IMR-90 (cell line): ENCODE data around the gene EXOC6B. TPM values are rescaled to one million over a fixed set of nuclear protein-coding genes. Genes with fewer than 3 reads are reported as not detected.

Experiments
- ATAC-seq: fragments of 200-7000 bp; cut with Tn5 transposase; 2 replicates; pipeline ENCODE4 v1.9.1; 2020; ENCODE audit warnings: low read depth, mild to moderate bottlenecking, moderate library complexity
- BruUV-seq: library from RNA; stranded (reverse); fragments of 400-500 nt; replicated peaks from 2 replicates; lab custom pipeline; 2021; lab: Mats Ljungman, UMichigan
- CTCF ChIA-PET: fragments of 300-600 bp; formaldehyde crosslinking; extraction: SDS; loops from one replicate; lab custom pipeline; 2021; ENCODE audit warnings: antibody characterized with exemption; lab: Yijun Ruan, JAX
- POLR2A ChIA-PET: fragments of 300-600 bp; sonication (Branson Sonifier 250); formaldehyde crosslinking; loops from one replicate; lab custom pipeline; 2022; ENCODE audit warnings: antibody characterized with exemption; ENCODE audit not compliant: unreplicated experiment; lab: Charles Lee
- DNase-seq: peaks from one replicate; pipeline ENCODE4 v3.0.0; 2013
- H2AFZ ChIP-seq: replicated peaks from 2 replicates; pipeline ENCODE3; 2013; ENCODE audit warnings: low read length, mild to moderate bottlenecking; ENCODE audit not compliant: poor library complexity
- H2AK5ac ChIP-seq: 2 replicates; pipeline ENCODE4 v1.6.1; 2013; ENCODE audit warnings: low read depth, low read length, inconsistent platforms
- H2AK9ac ChIP-seq: replicated peaks from 2 replicates; pipeline ENCODE3; 2013; ENCODE audit warnings: mild to moderate bottlenecking, low read depth, low read length, moderate library complexity; ENCODE audit not compliant: poor library complexity
- H2BK120ac ChIP-seq: 2 replicates; pipeline ENCODE4 v1.6.1; 2013; ENCODE audit warnings: low read depth, low read length, inconsistent platforms
- H2BK15ac ChIP-seq: 3 replicates; pipeline ENCODE4 v1.6.1; 2013; ENCODE audit warnings: low read depth, low read length, inconsistent platforms
- H2BK20ac ChIP-seq: 2 replicates; pipeline ENCODE4 v1.6.1; 2013; ENCODE audit warnings: low read depth, mild to moderate bottlenecking, inconsistent platforms, low read length, moderate library complexity
- H2BK5ac ChIP-seq: 2 replicates; pipeline ENCODE4 v1.6.1; 2013; ENCODE audit warnings: mild to moderate bottlenecking, low read depth, low read length, inconsistent platforms; ENCODE audit not compliant: poor library complexity, severe bottlenecking
- H3K14ac ChIP-seq: replicated peaks from 2 replicates; pipeline ENCODE4 v1.6.1; 2013; ENCODE audit warnings: low read depth, low read length, inconsistent platforms
- H3K18ac ChIP-seq: 2 replicates; pipeline ENCODE4 v1.6.1; 2013; ENCODE audit warnings: low read depth, low read length, control low read depth
- H3K23ac ChIP-seq: 2 replicates; pipeline ENCODE4 v1.6.1; 2013; ENCODE audit warnings: low read depth, low read length, inconsistent platforms
- H3K27ac ChIP-seq: 2 replicates; pipeline ENCODE4 v1.5.1; 2013; ENCODE audit warnings: mild to moderate bottlenecking, control low read depth, low read length; ENCODE audit not compliant: insufficient read depth
- H3K27me3 ChIP-seq: 2 replicates; pipeline ENCODE4 v1.6.1; 2013; ENCODE audit warnings: low read length; ENCODE audit not compliant: control insufficient read depth, insufficient read depth
- H3K36me3 ChIP-seq: 2 replicates; pipeline ENCODE4 v1.6.1; 2013; ENCODE audit warnings: low read length, mixed read lengths; ENCODE audit not compliant: control insufficient read depth, insufficient read depth
- H3K4ac ChIP-seq: 2 replicates; pipeline ENCODE4 v1.6.1; 2013; ENCODE audit warnings: low read depth, low read length, inconsistent platforms
- H3K4me1 ChIP-seq: 2 replicates; pipeline ENCODE4 v1.6.1; 2013; ENCODE audit warnings: low read length, mixed read lengths; ENCODE audit not compliant: control insufficient read depth, insufficient read depth
- H3K4me2 ChIP-seq: 2 replicates; pipeline ENCODE4 v1.6.1; 2013; ENCODE audit warnings: low read depth, mild to moderate bottlenecking, control low read depth, low read length, moderate library complexity
- H3K4me3 ChIP-seq: 2 replicates; pipeline ENCODE4 v1.5.1; 2013; ENCODE audit warnings: low read depth, mild to moderate bottlenecking, control low read depth, low read length, moderate library complexity; ENCODE audit not compliant: insufficient read depth
- H3K56ac ChIP-seq: 2 replicates; pipeline ENCODE4 v1.6.1; 2013; ENCODE audit warnings: low read length, inconsistent platforms; ENCODE audit not compliant: insufficient read depth; ENCODE audit errors: extremely low read depth
- H3K79me1 ChIP-seq, 2 experiments: 2 replicates each; pipeline ENCODE4 v1.6.1; 2013; ENCODE audit warnings: low read length in 2 of 2, inconsistent platforms in 1 of 2, low read depth in 1 of 2
- H3K9ac ChIP-seq: 2 replicates; pipeline ENCODE4 v1.6.1; 2013; ENCODE audit warnings: low read depth, low read length, control low read depth
- H3K9me1 ChIP-seq: 2 replicates; pipeline ENCODE4 v1.6.1; 2013; ENCODE audit warnings: low read length, inconsistent platforms; ENCODE audit not compliant: insufficient read depth
- H3K9me3 ChIP-seq: 2 replicates; pipeline ENCODE4 v1.6.1; 2013; ENCODE audit warnings: low read length; ENCODE audit not compliant: control insufficient read depth, insufficient read depth
- H4K20me1 ChIP-seq: 2 replicates; pipeline ENCODE4 v1.6.1; 2013; ENCODE audit warnings: low read length, inconsistent platforms; ENCODE audit not compliant: insufficient read depth
- H4K5ac ChIP-seq: 2 replicates; pipeline ENCODE4 v1.6.1; 2013; ENCODE audit warnings: mild to moderate bottlenecking, low read depth, low read length, control low read depth
- H4K8ac ChIP-seq, 2 experiments: 2 replicates each; pipeline ENCODE4 v1.6.1; 2013; ENCODE audit warnings: low read depth in 2 of 2, low read length in 2 of 2, control low read depth in 1 of 2, inconsistent platforms in 1 of 2
- H4K91ac ChIP-seq: 2 replicates; pipeline ENCODE4 v1.6.1; 2013; ENCODE audit warnings: low read depth, low read length, inconsistent platforms; ENCODE audit not compliant: insufficient read depth
- NFE2L2 ChIP-seq: fragments of 150-350 bp; IDR thresholded peaks from 2 replicates; pipeline ENCODE4 v1.6.1; 2016; ENCODE audit warnings: low read depth, mild to moderate bottlenecking, low read length
- SMC3 ChIP-seq: fragments of 150-350 bp; IDR thresholded peaks from 2 replicates; pipeline ENCODE4 v1.6.1; 2016; ENCODE audit warnings: low read depth, mild to moderate bottlenecking, antibody characterized with exemption, low read length, moderate library complexity
- WGBS, 2 experiments: methylation state at CpG; one replicate each; pipeline versions ENCODE4 v1.1.5 to v1.1.7; 2013; ENCODE audit warnings: missing lambda C conversion rate in 2 of 2; ENCODE audit not compliant: insufficient read length in 1 of 2; ENCODE audit errors: extremely low coverage in 2 of 2; 5-methylcytosine and 5-hydroxymethylcytosine counted together
- dilution Hi-C: fragments of 300-500 bp; cut with HindIII; formaldehyde crosslinking; loops from one replicate; pipeline ENCODE4 v1.14.3; 2018; ENCODE audit warnings: low sequenced_read_pairs; ENCODE audit not compliant: unreplicated experiment
- in situ Hi-C: fragments of 300-500 bp; cut with MboI; formaldehyde crosslinking; loops from 3 replicates; pipeline ENCODE4 v1.14.3; 2019; ENCODE audit warnings: low sequenced_read_pairs, inconsistent platforms, mixed read lengths
- intact Hi-C: fragments of 100-400 bp; cut with micrococcal nuclease; formaldehyde crosslinking; loops from 2 replicates; pipeline ENCODE4 v1.10.0; 2022
- polyA plus RNA-seq, 3 experiments: library from polyadenylated mRNA; depleted of rRNA; stranded (reverse); fragments of >200 nt; gene quantifications; 2 replicates each; pipeline ENCODE4 v1.2.3, GENCODE V29; 2012; ENCODE audit warnings: low replicate concordance in 1 of 3
- total RNA-seq: library from RNA; depleted of rRNA; stranded (reverse); fragments of >200 nt; gene quantifications from 2 replicates; pipeline ENCODE4 v1.2.3, GENCODE V29; 2012

Gene EXOC6B
- total and polyA plus RNA-seq, 2 of the 4 experiments (the other 2 are of a cell fraction): 10.2 to 29.4 TPM

GRCh38 chr2:72155151-72155550 is 670.7 kb downstream of the EXOC6B start:
- H4K20me1 ChIP-seq: 0 out of 2 replicates have a peak, but pooled peaks cover 1% of the 10 kb centered on the region
- no TSS peak for BruUV-seq
- intact Hi-C loops: no loop called here
- DNase-seq (no peak), ATAC-seq (no peak)
- no peak overlapping the region for H2AK9ac ChIP-seq
- no peak overlapping the region for H3K4ac ChIP-seq
- no peak overlapping the region for H4K5ac ChIP-seq
- H3K23ac ChIP-seq: no peak overlapping the region
- H2BK120ac ChIP-seq: no peak overlapping the region
- TF ChIP-seq NFE2L2 (no peak), SMC3 (no peak)
- no peak overlapping the region for H2BK20ac ChIP-seq
- no peak overlapping the region for H3K56ac ChIP-seq
- dilution Hi-C loops: no loop called here
- H2AK5ac ChIP-seq: no peak overlapping the region
- H3K9ac ChIP-seq: no peak overlapping the region
- POLR2A ChIA-PET: no interaction called here
- no peaks in the 10 kb centered on the region for H3K36me3 ChIP-seq
- no peak overlapping the region for H3K18ac ChIP-seq
- H2AFZ ChIP-seq: no peak overlapping the region
- H3K14ac ChIP-seq: no peak overlapping the region
- no peak overlapping the region for H3K4me3 ChIP-seq
- H3K4me2 ChIP-seq: no peak overlapping the region
- H3K9me3 ChIP-seq: no peaks in the 10 kb centered on the region
- H2BK5ac ChIP-seq: no peak overlapping the region
- 100% methylated on average over 1 of the region's 3 CpGs; no CpG with 5 or more reads in 1 of the 2 experiments for WGBS, 2 experiments
- no peaks in the 10 kb centered on the region; the same call in 1 of the 2 replicates for H3K9me1 ChIP-seq
- in situ Hi-C loops: loop anchor here (10.0 kb wide), 3 partner anchors 230 to 420 kb away; no protein-coding TSS in a partner anchor
- no peak overlapping the region for H4K91ac ChIP-seq
- no peaks in the 10 kb centered on the region for H3K79me1 ChIP-seq
- H3K27ac ChIP-seq: no peak overlapping the region
- H2BK15ac ChIP-seq: no peak overlapping the region
- H3K4me1 ChIP-seq: 0 out of 2 replicates have a peak, but pooled peaks cover under 1% of the 10 kb centered on the region
- no peak overlapping the region for H4K8ac ChIP-seq
- peaks cover 74% of the 10 kb centered on the region for H3K27me3 ChIP-seq
- CTCF ChIA-PET: no interaction called here
